Mesothelial cell of epicardium (in vitro differentiated cells): ENCODE data around the gene HRH2. TPM values are rescaled to one million over a fixed set of nuclear protein-coding genes. Genes with fewer than 3 reads are reported as not detected.

Experiments used
- DNase-seq, 2 experiments: peaks; one replicate each; pipeline ENCODE4 v3.0.0; 2021; ENCODE audit warnings: low spot score in 2 of 2; ENCODE audit not compliant: unreplicated experiment in 2 of 2
- H3K27ac Mint-ChIP-seq: 2 replicates; pipeline ENCODE4 v1.8.0; 2021; ENCODE audit warnings: mixed read lengths
- H3K27me3 Mint-ChIP-seq: 2 replicates; pipeline ENCODE4 v1.8.0; 2021; ENCODE audit warnings: low read depth, mixed read lengths
- H3K36me3 Mint-ChIP-seq: 2 replicates; pipeline ENCODE4 v1.8.0; 2021; ENCODE audit warnings: mixed read lengths
- H3K4me1 Mint-ChIP-seq: 2 replicates; pipeline ENCODE4 v1.8.0; 2021; ENCODE audit warnings: mixed read lengths
- H3K4me3 Mint-ChIP-seq: 2 replicates; pipeline ENCODE4 v1.8.0; 2021; ENCODE audit warnings: mild to moderate bottlenecking, moderate library complexity, mixed read lengths
- H3K9me3 Mint-ChIP-seq: 2 replicates; pipeline ENCODE4 v1.8.0; 2021; ENCODE audit warnings: mixed read lengths
- CTCF ChIP-seq: fragments of 200-600 bp; sonication (generic); IDR thresholded peaks from one replicate; pipeline ENCODE4 v1.5.0; 2021; ENCODE audit warnings: antibody characterized with exemption; ENCODE audit not compliant: unreplicated experiment
- total RNA-seq: library from RNA; stranded (reverse); gene quantifications from 3 replicates; pipeline ENCODE4 v1.2.1, GENCODE V29; 2021

Gene HRH2
- total RNA-seq, 1 donor from 2014 or later, result 2.6 TPM

GRCh38 chr5:175684931-175685330 is 27.1 kb downstream of the HRH2 start:
- H3K27me3 Mint-ChIP-seq, result peaks cover 29% of the 10 kb centered on the region
- no peak overlapping the region for H3K27ac Mint-ChIP-seq
- H3K4me3 Mint-ChIP-seq, result no peak overlapping the region
- DNase-seq, result no peak
- no peaks in the 10 kb centered on the region for H3K9me3 Mint-ChIP-seq
- no peaks in the 10 kb centered on the region for H3K4me1 Mint-ChIP-seq
- TF ChIP-seq CTCF, result no peak
- H3K36me3 Mint-ChIP-seq, result no peaks in the 10 kb centered on the region

- no peaks in the 10 kb centered on the region for H3K36me3 Mint-ChIP-seq
- H3K9me3 Mint-ChIP-seq, result no peaks in the 10 kb centered on the region
- DNase-seq, result no peak
- no peak overlapping the region for H3K27ac Mint-ChIP-seq
- no peak for TF ChIP-seq CTCF
- peaks cover under 1% of the 10 kb centered on the region for H3K4me1 Mint-ChIP-seq
- H3K27me3 Mint-ChIP-seq, result peaks cover 20% of the 10 kb centered on the region
- no peak overlapping the region for H3K4me3 Mint-ChIP-seq
These were observed 28.0 kb downstream of the HRH2 start for GRCh38 chr5:175685701-175686350.

GRCh38 chr5:175686396-175686795 is 28.5 kb downstream of the HRH2 start:
- H3K27ac Mint-ChIP-seq, result no peak overlapping the region
- H3K9me3 Mint-ChIP-seq, result no peaks in the 10 kb centered on the region
- no peak for DNase-seq
- peaks cover 3% of the 10 kb centered on the region for H3K4me1 Mint-ChIP-seq
- H3K4me3 Mint-ChIP-seq, result no peak overlapping the region
- H3K27me3 Mint-ChIP-seq, result peaks cover 15% of the 10 kb centered on the region
- TF ChIP-seq CTCF, result no peak
- H3K36me3 Mint-ChIP-seq, result no peaks in the 10 kb centered on the region

- peaks cover 12% of the 10 kb centered on the region for H3K27me3 Mint-ChIP-seq
- no peak overlapping the region for H3K4me3 Mint-ChIP-seq
- H3K27ac Mint-ChIP-seq, result no peak overlapping the region
- no peaks in the 10 kb centered on the region for H3K9me3 Mint-ChIP-seq
- DNase-seq, result no peak
- TF ChIP-seq CTCF, result no peak
- peaks cover 3% of the 10 kb centered on the region for H3K4me1 Mint-ChIP-seq
- H3K36me3 Mint-ChIP-seq, result no peaks in the 10 kb centered on the region
These were observed 29.0 kb downstream of the HRH2 start for GRCh38 chr5:175686826-175687225.

- peaks cover 12% of the 10 kb centered on the region for H3K27me3 Mint-ChIP-seq
- no peak for TF ChIP-seq CTCF
- H3K27ac Mint-ChIP-seq, result no peak overlapping the region
- no peaks in the 10 kb centered on the region for H3K9me3 Mint-ChIP-seq
- H3K4me1 Mint-ChIP-seq, result peaks cover 3% of the 10 kb centered on the region
- no peaks in the 10 kb centered on the region for H3K36me3 Mint-ChIP-seq
- no peak overlapping the region for H3K4me3 Mint-ChIP-seq
- no peak for DNase-seq
These were observed 29.4 kb downstream of the HRH2 start for GRCh38 chr5:175687231-175687701.
